A549 (cell line): ENCODE data around the gene RAB3GAP2.

Source experiments
- CEBPB ChIP-seq, 2 experiments: fragments of >200 bp in 1 of 2; sonication (Bioruptor Twin) in 1 of 2; formaldehyde crosslinking in 1 of 2; IDR thresholded peaks; 2 replicates each; pipeline ENCODE4 v1.6.1; 2012 to 2016
- CTCF ChIP-seq: fragments of >200 bp; sonication (Bioruptor Twin); formaldehyde crosslinking; IDR thresholded peaks from 3 replicates; pipeline ENCODE4 v1.5.1; 2016
- EHMT2 ChIP-seq: fragments of 200-600 bp; sonication (generic); IDR thresholded peaks from 2 replicates; pipeline ENCODE4 v1.6.1; 2016; ENCODE audit warnings: antibody characterized with exemption, low read depth, mild to moderate bottlenecking, moderate library complexity
- EP300 ChIP-seq, 2 experiments: fragments of >200 bp; sonication (Bioruptor Twin); formaldehyde crosslinking; IDR thresholded peaks; 2 replicates in 1 of 2; 3 replicates in 1 of 2; pipeline ENCODE4 v1.6.1; 2016 to 2017
- HOXA7 ChIP-seq: fragments of 250-450 bp; sonication (Bioruptor Pico); IDR thresholded peaks from 2 replicates; pipeline ENCODE4 v1.5.0; 2020; ENCODE audit warnings: mild to moderate bottlenecking, moderate library complexity
- MAFK ChIP-seq: fragments of 450-650 bp; IDR thresholded peaks from 2 replicates; pipeline ENCODE4 v1.6.1; 2014; ENCODE audit not compliant: partially characterized antibody
- MAX ChIP-seq: IDR thresholded peaks from 2 replicates; pipeline ENCODE4 v1.6.1; 2012
- NFE2L2 ChIP-seq: fragments of 150-350 bp; conservative IDR thresholded peaks from 2 replicates; pipeline ENCODE4 v1.6.1; 2014; ENCODE audit warnings: low read length
- POLR2A ChIP-seq: IDR thresholded peaks from 2 replicates; pipeline ENCODE4 v1.6.1; 2012; ENCODE audit warnings: mild to moderate bottlenecking, low read length
- RAD21 ChIP-seq, 2 experiments: fragments of >200 bp in 1 of 2; sonication (Bioruptor Twin) in 1 of 2; formaldehyde crosslinking in 1 of 2; IDR thresholded peaks in 1 of 2; conservative IDR thresholded peaks in 1 of 2; 2 replicates in 1 of 2; 3 replicates in 1 of 2; pipeline ENCODE4 v1.6.1; 2012 to 2018; ENCODE audit warnings: inconsistent platforms in 1 of 2
- RCOR1 ChIP-seq: fragments of 150-350 bp; IDR thresholded peaks from 2 replicates; pipeline ENCODE4 v1.6.1; 2014; ENCODE audit warnings: antibody characterized with exemption, low read length, low read depth
- SMC3 ChIP-seq: fragments of >200 bp; sonication (Bioruptor Twin); formaldehyde crosslinking; IDR thresholded peaks from 3 replicates; pipeline ENCODE4 v1.6.1; 2018; ENCODE audit warnings: inconsistent platforms
- TF ChIP-seq, protein P1 (sequence below): fragments of 200-600 bp; sonication (generic); IDR thresholded peaks from 2 replicates; pipeline ENCODE4 v1.6.1; 2016; ENCODE audit warnings: antibody characterized with exemption, mild to moderate bottlenecking, moderate library complexity

GRCh38 chr1:220321758-220322157, 49.5 kb upstream of the RAB3GAP2 start:
- TF ChIP-seq CTCF = no peak
- no peak for TF ChIP-seq MAX
- no peak for TF ChIP-seq RCOR1
- no peak for TF ChIP-seq SMC3
- TF ChIP-seq CEBPB (IDR thresholded peaks at IDR 0.05) = no peak
- TF ChIP-seq POLR2A = no peak
- TF ChIP-seq EP300 (IDR thresholded peaks at IDR 0.05) = no peak
- TF ChIP-seq EHMT2 = no peak
- TF ChIP-seq RAD21 (conservative IDR thresholded peaks at IDR 0.05 in 1 of 2, IDR thresholded peaks at IDR 0.05 in 1 of 2) = no peak
- TF ChIP-seq, protein P1, sequence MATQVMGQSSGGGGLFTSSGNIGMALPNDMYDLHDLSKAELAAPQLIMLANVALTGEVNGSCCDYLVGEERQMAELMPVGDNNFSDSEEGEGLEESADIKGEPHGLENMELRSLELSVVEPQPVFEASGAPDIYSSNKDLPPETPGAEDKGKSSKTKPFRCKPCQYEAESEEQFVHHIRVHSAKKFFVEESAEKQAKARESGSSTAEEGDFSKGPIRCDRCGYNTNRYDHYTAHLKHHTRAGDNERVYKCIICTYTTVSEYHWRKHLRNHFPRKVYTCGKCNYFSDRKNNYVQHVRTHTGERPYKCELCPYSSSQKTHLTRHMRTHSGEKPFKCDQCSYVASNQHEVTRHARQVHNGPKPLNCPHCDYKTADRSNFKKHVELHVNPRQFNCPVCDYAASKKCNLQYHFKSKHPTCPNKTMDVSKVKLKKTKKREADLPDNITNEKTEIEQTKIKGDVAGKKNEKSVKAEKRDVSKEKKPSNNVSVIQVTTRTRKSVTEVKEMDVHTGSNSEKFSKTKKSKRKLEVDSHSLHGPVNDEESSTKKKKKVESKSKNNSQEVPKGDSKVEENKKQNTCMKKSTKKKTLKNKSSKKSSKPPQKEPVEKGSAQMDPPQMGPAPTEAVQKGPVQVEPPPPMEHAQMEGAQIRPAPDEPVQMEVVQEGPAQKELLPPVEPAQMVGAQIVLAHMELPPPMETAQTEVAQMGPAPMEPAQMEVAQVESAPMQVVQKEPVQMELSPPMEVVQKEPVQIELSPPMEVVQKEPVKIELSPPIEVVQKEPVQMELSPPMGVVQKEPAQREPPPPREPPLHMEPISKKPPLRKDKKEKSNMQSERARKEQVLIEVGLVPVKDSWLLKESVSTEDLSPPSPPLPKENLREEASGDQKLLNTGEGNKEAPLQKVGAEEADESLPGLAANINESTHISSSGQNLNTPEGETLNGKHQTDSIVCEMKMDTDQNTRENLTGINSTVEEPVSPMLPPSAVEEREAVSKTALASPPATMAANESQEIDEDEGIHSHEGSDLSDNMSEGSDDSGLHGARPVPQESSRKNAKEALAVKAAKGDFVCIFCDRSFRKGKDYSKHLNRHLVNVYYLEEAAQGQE = no peak
- no peak for TF ChIP-seq NFE2L2
- TF ChIP-seq HOXA7 (CRISPR knock-in tag) = no peak
- no peak for TF ChIP-seq MAFK
